Measurements from ENCODE around the gene RAD18. TPM values are rescaled to one million over a fixed set of nuclear protein-coding genes. Genes with fewer than 3 reads are reported as not detected.

The RAD18 gene
- total RNA-seq, 1 donor from 2014 or later = 22.1 TPM

GRCh38 chr3:8970971-8971589 lies 7.8 kb upstream of the RAD18 start:
- H3F3A ChIP-seq (ENCODE audit: low read depth) = no peaks in the 10 kb centered on the region
- DNase-seq (ENCODE audit: low spot score) = peak; percentile 72
- no peak for TF ChIP-seq EZH2 (IDR thresholded peaks at IDR 0.05)
- TF ChIP-seq EZH2phosphoT487 (IDR thresholded peaks at IDR 0.05) = no peak
- TF ChIP-seq CTCF (IDR thresholded peaks at IDR 0.05) = peak; percentile 98
- Mint-ChIP-seq H3K27ac (no peak overlapping the region), H3K4me3 (no peak overlapping the region), H3K36me3 (no peaks in the 10 kb centered on the region), H3K4me1 (peaks cover 11% of the 10 kb centered on the region), H3K27me3 (ENCODE audit: insufficient read depth, low read depth) (peaks cover 9% of the 10 kb centered on the region), H3K9me3 (peaks cover 2% of the 10 kb centered on the region)
- peaks cover 5% of the 10 kb centered on the region for H3K27me3 ChIP-seq
- no peak overlapping the region for H2AFZ ChIP-seq (replicated peaks)
- no peaks in the 10 kb centered on the region for H4K20me1 ChIP-seq (ENCODE audit: low read depth)
- no peaks in the 10 kb centered on the region for H3K79me2 ChIP-seq (ENCODE audit: low read depth)
- H3K4me3 ChIP-seq = no peak overlapping the region
- no peak overlapping the region for H3K4me2 ChIP-seq
- H3K36me3 ChIP-seq = no peaks in the 10 kb centered on the region
- H3K27ac ChIP-seq = no peak overlapping the region
- H3K9me3 ChIP-seq (ENCODE audit: low read depth) = no peaks in the 10 kb centered on the region
- no peaks in the 10 kb centered on the region for H3K4me1 ChIP-seq
- H3K9ac ChIP-seq = no peak overlapping the region

GRCh38 chr3:8969241-8969640 lies 6.0 kb upstream of the RAD18 start:
- H3K4me3 ChIP-seq = no peak overlapping the region
- H3K79me2 ChIP-seq (ENCODE audit: low read depth) = no peaks in the 10 kb centered on the region
- H3K9ac ChIP-seq = no peak overlapping the region
- H3F3A ChIP-seq (ENCODE audit: low read depth) = peaks cover 6% of the 10 kb centered on the region
- H3K4me2 ChIP-seq = no peak overlapping the region
- H3K4me1 Mint-ChIP-seq = peaks cover 9% of the 10 kb centered on the region
- no peak for TF ChIP-seq EZH2 (IDR thresholded peaks at IDR 0.05)
- H3K36me3 Mint-ChIP-seq = no peaks in the 10 kb centered on the region
- no peak overlapping the region for H3K27ac ChIP-seq
- no peak overlapping the region for H2AFZ ChIP-seq (replicated peaks)
- no peak overlapping the region for H3K4me3 Mint-ChIP-seq
- peaks cover 2% of the 10 kb centered on the region for H3K9me3 Mint-ChIP-seq
- H3K9me3 ChIP-seq (ENCODE audit: low read depth) = no peaks in the 10 kb centered on the region
- H4K20me1 ChIP-seq (ENCODE audit: low read depth) = no peaks in the 10 kb centered on the region
- H3K36me3 ChIP-seq = no peaks in the 10 kb centered on the region
- no peak for DNase-seq (ENCODE audit: low spot score)
- H3K27ac Mint-ChIP-seq = no peak overlapping the region
- no peaks in the 10 kb centered on the region for H3K4me1 ChIP-seq
- H3K27me3 ChIP-seq = peaks cover 5% of the 10 kb centered on the region
- H3K27me3 Mint-ChIP-seq (ENCODE audit: insufficient read depth, low read depth) = peaks cover 6% of the 10 kb centered on the region

GRCh38 chr3:8968375-8968882 lies 5.2 kb upstream of the RAD18 start:
- Histone ChIP-seq H3K27me3 (peaks cover 5% of the 10 kb centered on the region), H3K4me1 (no peaks in the 10 kb centered on the region), H3K9me3 (ENCODE audit: low read depth) (no peaks in the 10 kb centered on the region), H4K20me1 (ENCODE audit: low read depth) (no peaks in the 10 kb centered on the region), H3K27ac (no peak overlapping the region), H3F3A (ENCODE audit: low read depth) (peaks cover 11% of the 10 kb centered on the region), H2AFZ (replicated peaks) (no peak overlapping the region), H3K4me3 (no peak overlapping the region), H3K9ac (no peak overlapping the region), H3K4me2 (no peak overlapping the region), H3K36me3 (no peaks in the 10 kb centered on the region), H3K79me2 (ENCODE audit: low read depth) (no peaks in the 10 kb centered on the region)
- Mint-ChIP-seq H3K27me3 (ENCODE audit: insufficient read depth, low read depth) (peaks cover 9% of the 10 kb centered on the region), H3K4me3 (no peak overlapping the region), H3K27ac (no peak overlapping the region), H3K36me3 (no peaks in the 10 kb centered on the region), H3K4me1 (peaks cover 13% of the 10 kb centered on the region), H3K9me3 (peaks cover 2% of the 10 kb centered on the region)
- no peak for TF ChIP-seq EZH2 (IDR thresholded peaks at IDR 0.05)
- no peak for TF ChIP-seq CTCF (IDR thresholded peaks at IDR 0.05)
- no peak for TF ChIP-seq EZH2phosphoT487 (IDR thresholded peaks at IDR 0.05)
- no peak for DNase-seq (ENCODE audit: low spot score)

- Mint-ChIP-seq H3K36me3 (no peaks in the 10 kb centered on the region), H3K27me3 (ENCODE audit: insufficient read depth, low read depth) (peaks cover 12% of the 10 kb centered on the region), H3K4me1 (peaks cover 9% of the 10 kb centered on the region), H3K4me3 (peak overlapping the region; percentile 48), H3K27ac (no peak overlapping the region), H3K9me3 (no peaks in the 10 kb centered on the region)
- Histone ChIP-seq H3K36me3 (no peaks in the 10 kb centered on the region), H4K20me1 (ENCODE audit: low read depth) (no peaks in the 10 kb centered on the region), H3K9me3 (ENCODE audit: low read depth) (no peaks in the 10 kb centered on the region), H3K27ac (no peak overlapping the region), H3K4me3 (no peak overlapping the region), H2AFZ (replicated peaks) (no peak overlapping the region), H3K79me2 (ENCODE audit: low read depth) (peaks cover 7% of the 10 kb centered on the region), H3K4me1 (peaks cover 1% of the 10 kb centered on the region), H3F3A (ENCODE audit: low read depth) (peaks cover 11% of the 10 kb centered on the region), H3K27me3 (peaks cover 5% of the 10 kb centered on the region), H3K4me2 (no peak overlapping the region), H3K9ac (no peak overlapping the region)
- DNase-seq (ENCODE audit: low spot score) = no peak
- TF ChIP-seq EZH2 (IDR thresholded peaks at IDR 0.05) = no peak
These were observed 4.3 kb upstream of the RAD18 start for GRCh38 chr3:8967553-8967952.

Measured in neural progenitor cell (in vitro differentiated cells).